DMS79 treated with DMSO at 0.1 percent for 48 hours (cell line): ENCODE measurements around the gene MYH7.
"Not testable (repeated sequence)": the region's sequence is repeated elsewhere in the genome, so short reads cannot be mapped to it uniquely, and the experiment has no call there.

ENCODE experiments used
- DNase-seq: peaks from one replicate; lab custom pipeline; 2025; lab: John Stamatoyannopoulos, UW

The MYH7 gene

DNA sequence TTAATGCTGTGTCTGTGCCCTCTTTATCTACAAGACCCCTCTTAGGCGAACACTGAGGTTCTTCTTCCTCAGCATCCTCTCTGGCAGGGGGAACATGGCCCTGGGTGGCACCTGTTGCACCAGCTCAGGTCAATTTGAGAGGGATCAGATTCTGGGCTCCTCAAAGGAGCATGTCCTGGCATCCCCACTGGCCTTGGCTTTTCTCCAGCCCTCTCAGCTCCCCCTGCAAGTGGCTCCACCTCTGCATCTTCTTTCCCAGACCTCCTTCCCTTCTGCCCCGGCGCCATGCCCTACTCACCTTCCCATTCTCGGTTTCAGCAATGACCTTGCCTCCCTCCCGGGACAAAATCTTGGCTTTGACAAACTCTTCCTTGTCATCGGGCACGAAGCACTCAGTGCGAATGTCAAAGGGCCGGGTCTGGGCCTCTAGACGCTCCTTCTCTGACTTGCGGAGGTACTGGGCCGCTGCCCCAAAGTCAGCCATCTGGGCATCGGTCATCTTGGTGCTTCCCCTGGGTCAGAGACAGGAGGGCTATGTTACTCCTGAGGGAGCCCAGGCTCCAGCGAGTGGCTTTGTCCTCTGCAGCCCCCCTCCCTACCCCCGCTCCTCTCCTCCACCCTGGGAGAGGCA is 28.6 kb downstream of the MYH7 start:
- no peak for DNase-seq

DNA sequence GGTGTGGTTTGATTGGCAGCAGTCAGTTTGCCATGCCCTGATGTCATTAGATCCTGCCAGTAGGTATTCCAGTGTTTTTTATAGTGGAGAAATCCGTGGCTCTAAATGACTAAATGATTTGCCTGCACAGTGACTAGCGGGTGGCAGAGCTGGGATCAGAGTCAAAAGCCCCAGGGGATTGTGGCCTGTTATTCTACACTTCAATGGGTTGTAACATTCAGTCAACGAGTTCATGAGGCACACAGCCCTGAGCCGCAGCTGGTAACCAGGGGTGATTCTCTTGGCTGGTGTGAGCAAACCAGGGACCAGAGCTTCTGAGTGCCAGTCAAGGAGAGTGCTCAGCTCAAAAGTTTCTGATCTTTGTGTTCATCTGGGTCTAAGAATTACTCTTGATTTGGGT is 29.2 kb downstream of the MYH7 start:
- peak; percentile 60 for DNase-seq

DNA sequence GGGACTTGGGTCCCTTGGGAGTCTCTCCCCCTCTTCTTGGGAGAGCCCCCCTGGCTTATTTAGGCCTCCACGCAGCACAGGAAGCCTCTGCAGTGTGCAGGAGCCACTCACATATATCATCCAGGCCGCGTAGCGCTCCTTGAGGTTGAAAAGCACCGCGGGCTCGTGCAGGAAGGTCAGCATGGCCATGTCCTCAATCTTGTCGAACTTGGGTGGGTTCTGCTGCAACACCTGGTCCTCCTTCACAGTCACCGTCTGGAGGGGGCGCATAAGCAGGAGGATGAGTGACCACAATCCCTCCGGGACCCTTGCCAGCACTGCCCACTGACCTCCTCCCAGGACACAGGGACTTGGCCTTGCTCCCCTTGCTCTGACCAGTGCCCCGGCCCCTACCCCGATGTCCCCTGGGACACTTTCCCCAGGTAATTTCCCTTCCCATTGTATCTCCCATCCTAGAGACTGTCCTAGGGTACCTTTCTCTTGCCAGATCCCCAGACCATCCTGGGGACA is 29.9 kb downstream of the MYH7 start:
- DNase-seq: no peak

DNA sequence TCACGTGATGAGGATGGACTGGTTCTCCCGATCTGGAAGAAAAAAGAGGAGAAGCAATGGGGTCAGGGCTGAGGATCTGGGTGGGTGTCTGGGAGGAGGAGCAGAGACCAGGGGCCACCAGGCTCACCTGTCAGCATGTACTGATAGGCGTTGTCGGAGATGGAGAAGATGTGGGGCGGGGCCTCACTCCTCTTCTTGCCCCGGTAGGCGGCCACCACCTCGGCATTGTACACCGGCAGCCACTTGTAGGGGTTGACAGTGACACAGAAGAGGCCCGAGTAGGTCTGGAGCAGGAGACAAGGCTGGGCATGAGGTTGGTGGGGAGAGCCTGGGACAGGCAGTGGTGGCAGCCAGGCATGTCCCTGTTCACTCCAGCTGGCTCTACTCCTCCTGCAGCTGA is 30.4 kb downstream of the MYH7 start:
- DNase-seq: no peak

DNA sequence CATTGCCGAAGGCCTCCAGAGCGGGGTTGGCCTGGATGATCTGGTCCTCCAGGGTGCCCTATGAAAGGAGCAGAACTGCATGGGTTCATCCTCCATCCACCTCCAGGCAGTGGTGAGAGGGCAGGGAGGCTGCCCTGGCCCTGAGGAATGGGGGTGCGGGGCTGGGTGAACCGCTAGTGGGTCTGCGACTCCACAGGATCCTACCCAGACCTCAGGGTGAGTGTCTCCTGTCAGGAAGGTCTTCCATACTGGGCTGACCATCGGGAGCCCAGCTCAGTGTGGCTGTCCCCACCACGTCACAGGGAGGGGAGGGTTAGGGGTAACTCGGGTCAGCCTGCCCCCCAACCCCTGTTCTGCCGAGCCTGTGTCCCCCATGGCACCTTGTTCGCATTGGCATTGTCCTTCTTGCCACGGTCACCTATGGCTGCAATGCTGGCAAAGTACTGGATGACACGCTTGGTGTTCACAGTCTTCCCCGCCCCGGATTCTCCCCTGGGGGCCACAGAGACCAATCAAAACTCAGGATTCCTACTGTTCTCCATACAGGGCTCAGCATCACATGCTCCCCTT is 31.0 kb downstream of the MYH7 start:
- DNase-seq: no peak

DNA sequence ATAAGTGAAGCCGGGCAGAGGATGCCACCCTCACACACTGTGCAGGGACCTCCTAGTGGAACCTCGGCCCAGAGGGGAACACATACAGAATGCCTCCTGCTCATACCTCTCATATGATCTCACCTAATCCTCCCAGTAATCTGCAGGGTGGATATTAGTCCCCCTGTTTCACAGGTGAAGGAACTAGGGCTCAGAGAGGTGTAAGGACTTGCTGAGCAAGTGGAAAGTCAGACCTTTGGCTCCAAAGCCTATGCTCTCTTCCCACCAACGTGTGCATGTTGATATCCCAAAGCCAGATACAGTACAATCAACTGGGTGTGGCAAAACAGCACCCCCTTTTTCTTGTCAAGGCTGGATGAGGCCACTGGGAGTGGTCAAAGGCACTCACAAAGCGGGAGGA is 31.6 kb downstream of the MYH7 start:
- no peak for DNase-seq

DNA sequence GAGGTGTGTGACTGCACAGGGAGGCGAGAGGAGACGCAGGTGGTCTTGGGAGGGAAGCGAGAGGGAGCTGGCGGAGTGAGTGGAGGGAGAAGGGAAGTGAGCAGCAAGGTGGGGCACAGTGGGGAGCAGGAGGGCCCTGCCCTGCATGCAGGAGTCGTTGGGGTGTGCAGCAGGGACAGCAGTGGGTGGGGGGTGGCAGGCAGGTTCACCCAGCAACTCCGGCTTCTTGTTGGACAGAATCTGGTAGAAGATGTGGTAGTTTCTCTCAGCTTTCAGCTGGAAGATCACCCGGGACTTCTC is 32.4 kb downstream of the MYH7 start:
- DNase-seq: no peak

DNA sequence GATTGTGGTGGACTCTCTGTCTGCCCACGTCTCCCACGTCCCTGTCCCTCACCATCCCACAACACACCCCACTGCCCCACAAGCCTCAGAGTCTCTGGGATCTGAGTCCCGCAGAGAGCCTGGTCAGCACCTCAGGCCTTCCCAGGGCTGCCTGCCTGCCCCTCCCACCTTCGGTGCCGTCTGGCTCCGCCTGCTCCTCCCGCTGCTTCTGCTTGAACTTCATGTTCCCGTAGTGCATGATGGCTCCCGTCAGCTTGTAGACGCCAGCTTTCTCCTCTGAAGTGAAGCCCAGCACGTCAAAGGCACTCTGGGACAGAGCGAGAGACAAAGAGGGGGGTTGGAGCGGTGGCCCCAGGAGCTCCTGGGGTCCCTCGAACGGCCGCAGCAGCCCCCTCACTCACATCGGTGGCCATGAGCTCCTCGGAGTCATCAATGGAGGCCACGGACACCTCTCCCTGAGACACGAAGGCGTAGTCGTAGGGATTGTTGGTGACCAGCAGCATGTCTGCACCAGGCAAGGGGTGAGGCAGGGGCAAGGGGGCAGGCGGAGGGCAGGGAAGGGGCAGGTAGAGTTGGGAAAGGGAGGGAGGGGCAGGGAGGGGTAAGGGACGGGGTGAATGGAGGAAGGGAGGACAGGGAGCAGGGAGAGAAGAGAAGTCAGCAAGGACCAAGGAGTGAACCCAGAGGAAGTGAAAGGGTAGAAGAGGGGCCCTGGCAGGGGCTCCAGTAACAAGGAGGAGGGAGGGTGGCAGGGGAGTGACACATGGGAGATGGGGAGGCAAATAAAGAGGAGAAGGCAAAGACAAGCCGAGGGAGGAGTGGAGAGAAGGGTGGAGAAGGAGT is 32.9 kb downstream of the MYH7 start:
- DNase-seq: no peak

DNA sequence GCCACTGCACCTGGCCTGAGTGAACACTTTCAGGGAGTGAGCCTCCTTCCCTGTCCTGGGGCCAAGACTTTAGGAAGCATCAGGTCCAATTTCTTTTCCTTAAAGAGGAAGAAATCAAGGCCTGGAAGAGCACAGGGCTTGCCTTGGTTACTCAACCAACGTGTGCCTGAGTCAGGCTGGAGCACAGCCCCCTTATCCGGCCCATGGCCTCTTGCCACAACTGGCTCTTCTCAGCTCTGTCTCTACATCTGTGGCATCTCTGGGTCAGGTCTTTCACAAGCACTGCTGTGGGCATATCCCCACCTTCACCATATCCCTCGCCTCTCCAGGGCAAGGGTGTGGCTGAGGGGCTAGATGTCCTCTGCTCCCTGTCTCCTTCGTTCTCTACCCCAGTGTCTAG is 34.2 kb downstream of the MYH7 start:
- DNase-seq: no peak

DNA sequence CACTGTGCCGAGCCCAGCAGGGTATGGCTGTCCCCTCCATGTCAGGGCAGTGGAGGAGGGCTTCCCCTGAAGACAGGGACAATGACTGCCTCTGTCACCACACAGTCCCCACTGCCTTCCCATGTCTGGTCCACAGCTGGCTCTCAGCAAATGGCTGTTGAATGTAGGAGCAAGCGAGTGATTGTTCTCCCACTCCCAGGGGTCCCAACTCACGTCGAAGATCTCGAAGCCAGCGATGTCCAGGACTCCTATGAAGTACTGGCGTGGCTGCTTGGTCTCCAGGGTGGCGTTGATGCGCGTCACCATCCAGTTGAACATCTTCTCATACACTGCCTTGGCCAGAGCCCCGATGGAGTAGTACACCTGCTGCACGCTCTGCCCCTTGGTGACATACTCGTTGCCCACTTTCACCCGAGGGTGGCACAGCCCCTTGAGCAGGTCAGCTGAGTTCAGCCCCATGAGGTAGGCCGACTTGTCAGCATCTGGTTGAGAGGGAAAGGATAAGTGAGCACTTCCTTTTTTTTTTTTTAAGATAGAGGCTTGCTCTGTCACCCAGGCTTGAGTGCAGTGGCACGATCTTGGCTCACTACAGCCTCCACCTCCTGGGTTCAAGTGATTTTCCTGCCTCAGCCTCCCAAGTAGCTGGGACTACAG is 34.8 kb downstream of the MYH7 start:
- not testable (repeated sequence) for DNase-seq

DNA sequence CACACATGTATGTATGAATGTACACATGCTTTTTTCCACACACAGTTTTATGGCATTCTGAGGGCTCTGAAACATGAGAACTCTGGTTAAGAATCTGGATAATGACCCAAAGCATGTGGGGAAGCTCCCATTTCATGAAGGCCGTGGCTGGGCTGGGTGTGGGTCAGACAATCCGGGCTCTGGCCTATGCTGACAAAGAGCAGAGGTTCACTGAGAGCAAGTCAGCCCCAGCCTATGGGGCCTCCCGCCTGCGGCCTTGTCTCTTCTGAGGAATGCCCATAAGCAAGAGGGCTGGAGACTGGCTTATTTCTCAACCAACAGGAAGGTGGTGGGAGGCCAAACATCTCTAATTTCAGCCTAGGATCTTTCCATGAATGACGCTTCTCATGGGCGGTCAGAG is 35.9 kb downstream of the MYH7 start:
- DNase-seq: no peak

DNA sequence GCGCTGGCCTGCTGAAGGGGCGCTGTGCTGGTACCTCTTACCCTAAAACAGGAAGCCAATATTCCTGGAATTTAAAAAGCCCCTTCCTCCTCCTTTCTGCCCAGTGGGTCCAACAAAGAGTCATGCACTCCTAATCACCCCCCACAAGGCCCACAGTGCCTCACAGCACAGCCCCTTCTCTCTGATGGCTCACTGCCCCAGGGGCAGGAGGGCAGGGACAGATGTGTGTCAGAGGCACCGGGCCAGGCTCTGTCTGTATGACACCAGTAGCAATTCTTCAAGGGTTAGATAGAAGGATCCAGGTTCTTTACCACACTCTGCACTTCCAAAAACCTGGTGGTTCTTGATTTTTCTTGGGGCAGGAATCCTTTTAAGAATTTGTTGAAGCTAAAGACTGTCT is 36.3 kb downstream of the MYH7 start:
- DNase-seq: no peak

DNA sequence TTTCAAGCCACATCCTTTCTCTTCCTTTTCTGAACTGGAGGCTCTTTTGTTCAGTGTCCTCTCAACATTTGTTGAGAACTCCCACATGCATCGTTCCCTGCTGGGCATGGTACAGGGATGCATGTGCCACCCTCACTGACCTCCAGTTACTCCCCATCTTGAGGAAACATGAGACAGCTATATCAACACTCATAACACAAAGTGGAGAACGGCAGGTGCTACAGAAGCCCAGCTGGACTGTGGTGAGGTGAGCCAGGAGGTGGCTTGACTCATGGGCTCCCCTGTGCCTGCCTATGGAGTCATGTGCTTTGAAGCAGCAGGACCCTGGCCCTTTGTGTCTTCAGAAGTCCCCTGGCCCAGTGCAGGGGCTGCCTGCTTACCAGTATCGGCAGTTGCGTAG is 37.1 kb downstream of the MYH7 start:
- peak; percentile 39 for DNase-seq

DNA sequence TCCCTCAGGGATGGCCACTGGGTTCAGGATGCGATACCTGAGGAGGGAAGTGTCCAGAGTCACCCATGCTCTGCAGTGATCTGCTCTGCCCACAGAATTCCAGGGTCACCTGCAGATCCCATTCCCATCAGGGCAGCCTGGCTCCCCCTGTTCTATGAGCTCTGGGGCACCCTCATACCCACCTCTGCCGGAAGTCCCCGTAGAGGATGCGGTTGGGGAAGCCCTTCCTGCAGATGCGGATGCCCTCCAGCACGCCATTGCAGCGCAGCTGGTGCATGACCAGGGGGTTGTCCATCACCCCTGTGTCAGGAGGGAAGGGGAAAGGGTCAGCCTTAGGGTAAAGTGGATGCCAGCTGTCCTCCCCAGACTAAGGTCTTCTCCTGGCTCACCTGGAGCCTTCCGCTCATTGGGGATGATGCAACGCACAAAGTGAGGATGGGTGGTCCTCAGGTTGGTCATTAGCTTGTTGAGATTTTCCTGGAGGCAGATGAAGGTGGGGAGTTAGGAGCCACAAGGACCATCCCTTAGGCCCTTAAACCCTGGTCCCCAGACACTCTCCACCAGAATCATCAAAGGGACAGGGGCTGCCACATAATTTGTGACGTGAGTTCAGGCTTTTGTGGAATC is 38.6 kb downstream of the MYH7 start:
- no peak for DNase-seq

DNA sequence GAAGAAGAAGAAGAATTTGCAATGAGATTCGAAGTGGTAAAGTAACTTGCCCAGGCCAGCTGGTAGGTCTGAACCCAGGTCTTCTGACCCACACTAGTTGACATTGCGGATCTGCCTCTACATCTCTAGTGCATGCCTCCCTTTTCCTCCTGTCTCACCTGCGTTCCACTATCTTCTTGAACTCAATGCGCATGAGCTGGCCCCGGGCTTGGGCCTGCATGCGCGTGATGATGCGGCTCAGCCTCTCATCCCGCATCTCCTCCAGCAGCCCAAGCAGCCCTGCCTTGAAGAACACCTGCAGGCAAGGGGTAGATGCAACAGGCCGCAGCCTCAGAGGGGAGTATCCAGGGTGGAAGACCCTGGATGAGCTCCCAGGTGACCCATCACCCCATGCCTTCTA is 39.3 kb downstream of the MYH7 start:
- DNase-seq: no peak

DNA sequence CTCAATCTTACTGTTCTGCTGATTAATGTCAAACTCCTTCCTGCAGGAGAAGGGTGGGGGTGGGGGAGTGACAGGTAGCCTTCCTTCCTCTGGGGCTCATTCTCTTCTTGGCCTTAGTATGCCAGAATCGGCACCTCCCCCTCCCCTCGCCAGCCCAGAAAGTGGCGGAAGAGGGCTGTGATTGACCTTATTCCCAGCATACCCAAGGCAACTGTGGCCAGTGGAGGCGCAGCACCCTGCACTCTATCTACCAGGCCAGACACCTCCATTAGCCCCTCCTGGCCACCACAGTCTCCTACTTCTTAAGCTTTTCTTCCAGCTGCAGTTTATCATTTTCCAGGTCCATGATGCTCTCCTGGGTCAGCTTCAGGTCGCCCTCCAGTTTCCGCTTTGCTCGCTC is 42.8 kb downstream of the MYH7 start:
- DNase-seq: no peak

DNA sequence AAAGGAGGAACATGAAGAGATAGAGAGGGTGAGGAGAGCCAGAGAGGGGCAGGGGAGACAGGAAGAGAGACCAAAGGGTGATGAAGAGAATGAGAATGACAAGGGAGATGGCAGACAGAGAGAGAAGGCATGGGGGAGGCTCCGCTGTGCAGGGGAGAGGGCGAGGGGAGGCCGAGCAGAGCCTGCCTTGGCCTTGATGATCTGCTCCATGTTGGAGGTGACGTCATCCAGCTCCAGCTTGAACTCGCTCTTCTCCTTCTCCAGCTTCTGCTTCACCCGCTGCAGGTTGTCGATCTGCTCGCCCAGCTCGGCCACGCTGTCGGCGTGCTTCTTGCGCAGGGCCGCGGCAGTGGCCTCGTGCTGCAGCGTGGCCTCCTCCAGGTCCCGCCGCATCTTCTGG is 45.6 kb downstream of the MYH7 start:
- DNase-seq: not testable (repeated sequence)

DNA sequence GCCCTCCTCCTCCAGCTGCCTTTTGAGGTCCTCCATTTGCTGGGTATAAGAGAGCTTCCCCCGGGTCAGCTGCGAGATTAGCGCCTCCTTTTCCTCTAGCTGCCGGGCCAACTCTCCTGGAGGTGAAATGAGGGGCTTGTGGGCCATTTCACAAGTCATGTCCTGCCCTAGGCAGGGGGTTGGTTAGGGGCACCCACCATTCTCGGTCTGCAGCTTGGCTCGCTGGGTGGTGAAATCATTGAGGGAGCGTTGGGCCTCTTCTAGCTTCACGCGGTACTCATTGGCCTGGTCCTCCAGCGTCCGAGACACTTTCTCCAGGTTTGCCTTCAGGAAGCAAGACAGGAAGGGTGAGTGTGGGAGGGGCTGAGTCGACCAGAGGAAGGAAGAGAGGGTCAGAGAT is 46.1 kb downstream of the MYH7 start:
- no peak for DNase-seq

DNA sequence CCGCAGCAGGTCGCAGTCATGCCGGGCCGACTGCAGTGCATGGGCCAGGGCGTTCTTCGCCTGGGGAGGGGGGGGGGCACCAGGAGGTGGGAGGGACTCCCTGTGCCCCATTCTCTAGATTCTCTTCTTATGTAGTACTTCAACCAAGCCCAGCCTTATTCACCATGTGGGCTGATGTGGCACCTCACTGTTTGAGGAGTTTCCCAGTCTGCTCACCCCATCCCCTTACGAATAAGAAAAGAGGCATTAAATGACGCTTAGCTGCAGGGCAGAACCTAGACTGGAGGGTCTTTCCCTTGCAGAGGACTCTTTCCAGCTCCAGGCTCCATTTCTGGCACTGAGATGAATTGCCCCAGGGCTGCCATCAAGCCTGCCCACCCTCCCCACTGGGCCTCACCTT is 46.5 kb downstream of the MYH7 start:
- no peak for DNase-seq

DNA sequence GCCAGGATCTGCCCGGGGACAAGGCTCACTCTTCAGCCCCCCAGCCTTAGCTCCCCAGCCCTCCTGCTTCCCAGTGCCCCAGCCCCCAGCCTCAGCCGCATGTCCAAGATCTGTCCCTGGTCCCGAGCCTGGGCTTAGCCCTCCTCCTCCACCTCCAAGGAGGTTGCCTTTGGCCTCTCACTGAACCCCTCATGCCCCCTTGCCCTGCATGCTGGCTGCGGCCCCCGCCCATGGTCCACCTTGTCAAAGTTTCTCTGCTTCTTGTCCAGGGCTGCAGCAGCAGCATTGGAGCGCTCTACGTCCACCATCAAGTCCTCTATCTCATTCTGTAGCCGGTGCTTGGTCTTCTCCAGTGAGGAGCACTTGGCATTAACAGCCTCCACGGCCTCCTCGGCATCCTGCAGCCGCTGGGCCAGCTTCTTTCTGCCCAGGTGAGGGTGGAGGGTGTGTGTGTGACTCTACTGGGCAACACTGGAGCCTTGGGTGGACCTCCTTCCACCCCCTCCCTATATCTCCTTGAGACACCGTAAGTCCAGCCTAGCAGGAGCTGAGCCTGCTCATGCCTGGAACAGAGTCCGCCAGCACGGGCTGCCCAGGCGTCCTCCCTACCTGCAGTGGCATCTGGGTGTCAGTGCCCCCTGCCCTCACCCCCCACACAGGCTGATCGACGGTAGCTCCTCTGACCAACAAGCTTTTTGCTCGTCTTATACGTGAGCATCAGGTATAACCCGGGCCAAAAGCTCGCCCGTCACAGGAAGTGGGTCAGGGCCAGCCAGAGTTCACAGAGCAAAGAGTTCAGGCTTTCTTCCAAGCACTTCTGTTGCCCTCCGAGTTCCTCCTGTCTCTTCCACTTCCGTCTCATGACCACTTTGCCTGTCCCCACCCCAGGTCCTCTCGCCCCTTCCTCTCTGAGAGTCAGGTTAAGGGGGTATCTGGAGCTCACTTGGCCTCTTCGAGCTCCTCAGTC is 47.3 kb downstream of the MYH7 start:
- DNase-seq: no peak

DNA sequence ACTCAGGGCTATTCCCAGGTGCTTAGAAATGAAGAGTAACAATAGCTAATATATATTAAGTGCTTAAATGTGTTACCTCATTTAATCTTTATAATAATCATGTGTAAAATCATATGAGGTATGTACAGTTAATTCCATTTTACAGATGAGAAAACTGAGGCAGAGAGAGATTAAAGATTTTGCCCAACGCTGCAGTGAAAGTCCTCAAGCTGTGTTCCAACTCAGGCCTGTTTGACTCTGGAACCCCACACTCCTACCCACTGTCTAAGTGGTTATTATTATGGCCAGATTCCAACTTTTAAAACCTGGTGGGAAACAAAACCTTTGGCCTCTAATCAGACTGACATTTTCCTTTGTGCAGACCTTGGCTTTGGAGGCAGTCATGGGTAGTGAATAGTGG is 48.5 kb downstream of the MYH7 start:
- DNase-seq: no peak
